ENCODE data around the gene TGFBR3. TPM values are rescaled to one million over a fixed set of nuclear protein-coding genes. Genes with fewer than 3 reads are reported as not detected.

TGFBR3 gene
- total RNA-seq, 1 experiment from 2014 or later, result 2.4 TPM

DNA sequence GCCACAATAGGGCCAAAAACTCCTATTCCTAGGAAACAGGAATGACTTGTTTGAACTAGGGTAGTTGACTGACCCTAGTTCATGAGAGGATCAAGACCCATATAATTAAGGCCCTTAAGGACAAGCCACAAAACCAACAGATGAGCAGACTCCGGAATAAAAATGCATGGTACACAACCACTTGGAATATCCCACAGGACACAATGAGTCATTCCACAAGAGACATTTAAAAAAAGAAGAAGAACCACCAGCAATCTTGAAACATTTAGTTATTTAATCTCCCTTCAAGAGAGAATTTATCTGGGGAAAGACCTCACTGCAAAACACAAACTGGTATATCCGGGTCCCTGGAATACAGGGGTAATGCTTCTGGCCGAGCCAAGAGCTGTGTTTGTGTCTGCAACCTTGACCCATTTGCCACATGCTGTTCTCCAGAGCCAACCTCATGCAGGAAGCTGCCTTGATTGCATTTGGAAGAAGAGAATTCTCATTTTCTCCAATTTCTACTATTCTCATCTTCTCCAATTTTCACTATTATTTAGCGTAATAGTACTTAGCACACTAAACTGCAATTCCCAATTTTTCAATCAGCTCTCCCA is 135.5 kb downstream of the TGFBR3 start:
- 100% methylated on average over 1 of the region's 4 CpGs for WGBS (ENCODE audit: extremely low coverage, insufficient read length, low lambda C conversion rate)
- peaks cover 0 to 7% of the 10 kb centered on the region in 2 experiments; a peak in 1 of 4 replicates for H3K4me1 Mint-ChIP-seq
- H4K91ac ChIP-seq (ENCODE audit: insufficient read length, low read depth, low read length), result no peak overlapping the region
- no peak overlapping the region for H3K56ac ChIP-seq (ENCODE audit: insufficient read length, low read depth, low read length)
- H3K79me2 ChIP-seq (ENCODE audit: insufficient read depth, low read length), result no peaks in the 10 kb centered on the region
- H3K9ac ChIP-seq (ENCODE audit: extremely low read depth, insufficient read length, low read length), result no peak overlapping the region
- H3K4me3 Mint-ChIP-seq, result no peak overlapping the region
- H3K27ac ChIP-seq (ENCODE audit: insufficient read length, low read depth, low read length), result no peak overlapping the region
- no peaks in the 10 kb centered on the region for H4K20me1 ChIP-seq (ENCODE audit: control insufficient read depth, insufficient read depth, insufficient read length)
- no peak overlapping the region for H2BK120ac ChIP-seq (ENCODE audit: low read depth, low read length, poor library complexity, severe bottlenecking)
- H2BK5ac ChIP-seq (ENCODE audit: insufficient read length, low read length), result no peak overlapping the region
- no peak overlapping the region for H2AFZ ChIP-seq (ENCODE audit: low read length)
- H3K4ac ChIP-seq (ENCODE audit: low read depth, low read length), result no peak overlapping the region
- TF ChIP-seq, protein P1, sequence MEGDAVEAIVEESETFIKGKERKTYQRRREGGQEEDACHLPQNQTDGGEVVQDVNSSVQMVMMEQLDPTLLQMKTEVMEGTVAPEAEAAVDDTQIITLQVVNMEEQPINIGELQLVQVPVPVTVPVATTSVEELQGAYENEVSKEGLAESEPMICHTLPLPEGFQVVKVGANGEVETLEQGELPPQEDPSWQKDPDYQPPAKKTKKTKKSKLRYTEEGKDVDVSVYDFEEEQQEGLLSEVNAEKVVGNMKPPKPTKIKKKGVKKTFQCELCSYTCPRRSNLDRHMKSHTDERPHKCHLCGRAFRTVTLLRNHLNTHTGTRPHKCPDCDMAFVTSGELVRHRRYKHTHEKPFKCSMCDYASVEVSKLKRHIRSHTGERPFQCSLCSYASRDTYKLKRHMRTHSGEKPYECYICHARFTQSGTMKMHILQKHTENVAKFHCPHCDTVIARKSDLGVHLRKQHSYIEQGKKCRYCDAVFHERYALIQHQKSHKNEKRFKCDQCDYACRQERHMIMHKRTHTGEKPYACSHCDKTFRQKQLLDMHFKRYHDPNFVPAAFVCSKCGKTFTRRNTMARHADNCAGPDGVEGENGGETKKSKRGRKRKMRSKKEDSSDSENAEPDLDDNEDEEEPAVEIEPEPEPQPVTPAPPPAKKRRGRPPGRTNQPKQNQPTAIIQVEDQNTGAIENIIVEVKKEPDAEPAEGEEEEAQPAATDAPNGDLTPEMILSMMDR (conservative IDR thresholded peaks at IDR 0.05), result no peak
- no peaks in the 10 kb centered on the region for H3K27me3 ChIP-seq (ENCODE audit: insufficient read depth, low read length)
- H3K14ac ChIP-seq (ENCODE audit: insufficient read depth, low read length), result no peak overlapping the region
- H3K23me2 ChIP-seq (ENCODE audit: insufficient read length, low read depth, low read length, poor library complexity, severe bottlenecking), result no peaks in the 10 kb centered on the region
- no peak overlapping the region for H3K27ac Mint-ChIP-seq
- H2AK5ac ChIP-seq (ENCODE audit: insufficient read length, low read length), result no peak overlapping the region
- no peak overlapping the region for H3K18ac ChIP-seq (ENCODE audit: insufficient read length, low read depth, low read length)
- H3K9me3 Mint-ChIP-seq, result peaks cover 16 to 17% of the 10 kb centered on the region in 2 experiments
- no peaks in the 10 kb centered on the region; the same call in 1 of the 2 replicates for H3K27me3 Mint-ChIP-seq (ENCODE audit: low read depth)
- no peaks in the 10 kb centered on the region for H3K4me1 ChIP-seq (ENCODE audit: insufficient read depth, low read length)
- no peak overlapping the region for H4K8ac ChIP-seq (replicated peaks; ENCODE audit: insufficient read length, low read depth, low read length)
- no peak overlapping the region for H3K4me2 ChIP-seq (ENCODE audit: insufficient read depth, insufficient read length, low read length)
- H2BK20ac ChIP-seq (ENCODE audit: low read depth, low read length, poor library complexity, severe bottlenecking), result no peak overlapping the region
- DNase-seq, result no peak
- H3K36me3 Mint-ChIP-seq (ENCODE audit: insufficient read depth in 1 of 3, low read depth in 3 of 3), result peaks cover 4 to 19% (median 8%) of the 10 kb centered on the region in 3 experiments
- H4K5ac ChIP-seq (ENCODE audit: insufficient read length, low read depth, low read length), result no peak overlapping the region
- no peak overlapping the region for H2BK12ac ChIP-seq (ENCODE audit: insufficient read length, low read depth, low read length)
- H3T11ph ChIP-seq (ENCODE audit: low read length), result no peak overlapping the region
- H3K9me3 ChIP-seq (ENCODE audit: control insufficient read depth, low read depth, low read length), result peaks cover 7% of the 10 kb centered on the region
- no peak overlapping the region for H3K23ac ChIP-seq (ENCODE audit: insufficient read length, low read depth, low read length)
- H2BK15ac ChIP-seq (ENCODE audit: low read depth, low read length), result no peak overlapping the region
- no peaks in the 10 kb centered on the region for H3K79me1 ChIP-seq (ENCODE audit: insufficient read depth, low read depth, low read length, poor library complexity, severe bottlenecking)
